GM12878 (cell line): ENCODE data around the gene TTLL3. TPM values are rescaled to one million over a fixed set of nuclear protein-coding genes. Genes with fewer than 3 reads are reported as not detected.

Experiments
- ATAC-seq: fragments of 200-7000 bp; cut with Tn5 transposase; 3 replicates; pipeline ENCODE4 v1.9.1; 2020; ENCODE audit warnings: mild to moderate bottlenecking, moderate library complexity
- BruUV-seq: library from RNA; stranded (reverse); fragments of 400-500 nt; replicated peaks from 2 replicates; lab custom pipeline; 2021; lab: Mats Ljungman, UMichigan
- CTCF ChIA-PET: fragments of 300-600 bp; sonication (Branson Sonifier 250); formaldehyde crosslinking; extraction: SDS; loops from one replicate; lab custom pipeline; 2021; ENCODE audit warnings: inconsistent platforms; lab: Yijun Ruan, JAX
- POLR2A ChIA-PET: fragments of 350-600 bp; formaldehyde crosslinking; extraction: SDS; loops from one replicate; lab custom pipeline; 2021; ENCODE audit warnings: inconsistent platforms; lab: Charles Lee
- RAD21 ChIA-PET: fragments of 300-600 bp; sonication (Branson Sonifier 250); formaldehyde crosslinking; loops from one replicate; lab custom pipeline; 2023; ENCODE audit warnings: antibody characterized with exemption; ENCODE audit not compliant: unreplicated experiment; lab: Charles Lee
- SMC1A ChIA-PET: fragments of 300-600 bp; sonication (Branson Sonifier 250); formaldehyde crosslinking; loops from one replicate; lab custom pipeline; 2023; ENCODE audit not compliant: unreplicated experiment, uncharacterized antibody; lab: Charles Lee
- DNase-seq: peaks from one replicate; pipeline ENCODE4 v3.0.0-alpha.2; 2011; ENCODE audit warnings: low read depth, low spot score
- FAIRE-seq: peaks from 3 replicates; lab custom pipeline; 2011; peaks lifted over from hg19 to GRCh38; lab: Jason Lieb, UNC
- H2AFZ ChIP-seq: 2 replicates; pipeline ENCODE4 v1.6.0; 2011; ENCODE audit warnings: low read depth, low read length, control low read depth; ENCODE audit not compliant: control insufficient read depth
- H3K27ac ChIP-seq: 2 replicates; pipeline ENCODE4 v1.5.1; 2011; ENCODE audit warnings: control low read depth; ENCODE audit not compliant: control insufficient read depth, insufficient read depth
- H3K27me3 ChIP-seq, 2 experiments: replicated peaks in 1 of 2; 2 replicates each; pipeline versions ENCODE4 v1.6.0 to v1.6.1; 2011; ENCODE audit warnings: low read length in 1 of 2; ENCODE audit not compliant: control insufficient read depth in 2 of 2, insufficient read depth in 2 of 2
- H3K36me3 ChIP-seq, 2 experiments: 2 replicates each; pipeline ENCODE4 v1.5.1; 2011; ENCODE audit warnings: low read length in 1 of 2; ENCODE audit not compliant: control insufficient read depth in 2 of 2, insufficient read depth in 2 of 2
- H3K4me1 ChIP-seq: 2 replicates; pipeline ENCODE4 v1.6.1; 2011; ENCODE audit warnings: mild to moderate bottlenecking, low read length, moderate library complexity, mixed read lengths; ENCODE audit not compliant: control insufficient read depth, insufficient read depth
- H3K4me2 ChIP-seq: 2 replicates; pipeline ENCODE4 v1.6.0; 2011; ENCODE audit warnings: control low read depth; ENCODE audit not compliant: control insufficient read depth, insufficient read depth
- H3K4me3 ChIP-seq: fragments of 200-600 bp; sonication (generic); 2 replicates; pipeline ENCODE4 v1.5.1; 2016
- H3K79me2 ChIP-seq: 2 replicates; pipeline ENCODE4 v1.6.0; 2011; ENCODE audit warnings: low read length; ENCODE audit not compliant: control insufficient read depth, insufficient read depth
- H3K9ac ChIP-seq: 2 replicates; pipeline ENCODE4 v1.8.0; 2011; ENCODE audit warnings: low read length, control low read depth, mixed read lengths; ENCODE audit not compliant: control insufficient read depth, insufficient read depth
- H3K9me3 ChIP-seq: replicated peaks from 3 replicates; pipeline ENCODE4 v1.5.1; 2011; ENCODE audit warnings: mild to moderate bottlenecking, low read length; ENCODE audit not compliant: control insufficient read depth, insufficient read depth
- H4K20me1 ChIP-seq: 2 replicates; pipeline ENCODE4 v1.6.0; 2011; ENCODE audit not compliant: control insufficient read depth, insufficient read depth
- CEBPZ ChIP-seq: fragments of 150-350 bp; IDR thresholded peaks from 2 replicates; pipeline ENCODE4 v1.6.1; 2016; ENCODE audit warnings: low read depth, low read length
- CUX1 ChIP-seq: IDR thresholded peaks from 2 replicates; pipeline ENCODE4 v1.6.1; 2012; ENCODE audit warnings: improper control_type of control experiment, low read depth, low read length; ENCODE audit not compliant: insufficient replicate concordance
- GATAD2B ChIP-seq: fragments of 450-650 bp; conservative IDR thresholded peaks from 2 replicates; pipeline ENCODE4 v1.6.1; 2017; ENCODE audit warnings: low read depth, mild to moderate bottlenecking, moderate library complexity
- HDGF ChIP-seq: fragments of 450-650 bp; IDR thresholded peaks from 2 replicates; pipeline ENCODE4 v1.6.1; 2016; ENCODE audit warnings: antibody characterized with exemption
- PRDM15 ChIP-seq: fragments of 450-650 bp; formaldehyde crosslinking; IDR thresholded peaks from 2 replicates; pipeline ENCODE4 v1.4.0; 2020; ENCODE audit warnings: mild to moderate bottlenecking, moderate library complexity
- SUZ12 ChIP-seq: fragments of 200-600 bp; sonication (generic); IDR thresholded peaks from one replicate; pipeline ENCODE4 v1.6.1; 2018; ENCODE audit warnings: antibody characterized with exemption, mild to moderate bottlenecking; ENCODE audit not compliant: unreplicated experiment
- WRNIP1 ChIP-seq: IDR thresholded peaks from 2 replicates; pipeline ENCODE4 v1.6.1; 2011; ENCODE audit warnings: low read depth, low read length, improper control_type of control experiment, borderline replicate concordance
- YBX1 ChIP-seq: fragments of 450-650 bp; IDR thresholded peaks from 2 replicates; pipeline ENCODE4 v1.6.1; 2016; ENCODE audit warnings: antibody characterized with exemption
- WGBS: methylation state at CpG from one replicate; pipeline ENCODE4 v1.1.6; 2016; ENCODE audit warnings: low lambda C conversion rate; ENCODE audit not compliant: insufficient replicate concordance, insufficient coverage; ENCODE audit errors: missing lambda C conversion rate; 5-methylcytosine and 5-hydroxymethylcytosine counted together
- in situ Hi-C: fragments of 300-500 bp; cut with MboI; formaldehyde crosslinking; loops from 9 replicates; pipeline ENCODE4 v1.14.3; 2018; ENCODE audit warnings: mixed read lengths
- intact Hi-C: fragments of 100-400 bp; cut with micrococcal nuclease; formaldehyde crosslinking; loops from one replicate; pipeline ENCODE4 v1.14.2; 2022; ENCODE audit not compliant: unreplicated experiment
- polyA plus RNA-seq, 11 experiments: library from polyadenylated mRNA; depleted of rRNA in 4 of 11; unstranded in 6 of 11; stranded (reverse) in 5 of 11; fragments of >200 nt; fragmentation: Nextera tagmentation in 4 of 11; fragmentation: Illumina TruSeq in 1 of 11; extraction: Ambion mirVana in 4 of 11; extraction: Trizol in 1 of 11; gene quantifications; 1 replicate in 1 of 11; 2 replicates in 10 of 11; pipeline versions ENCODE4 v1.2.1 to v1.2.3, GENCODE V29; 2011 to 2016; ENCODE audit warnings: inconsistent platforms in 2 of 11, missing spikeins in 2 of 11, low read depth in 1 of 11
- total RNA-seq, 4 experiments: library from RNA; depleted of rRNA in 3 of 4; stranded (reverse); fragments of >200 nt in 3 of 4; fragmentation: Illumina TruSeq in 1 of 4; extraction: Trizol in 1 of 4; gene quantifications; 2 replicates each; pipeline versions ENCODE4 v1.2.1 to v1.2.3, GENCODE V29; 2013 to 2021

The TTLL3 gene
- total and polyA plus RNA-seq, 10 of the 15 experiments (the other 5 are each of a cell fraction or from before 2014, with no cell fraction given), result 4.2 to 51.3 (median 18.9) TPM

GRCh38 chr3:9776896-9777693, 33.0 kb upstream of the TTLL3 start:
- in situ Hi-C loops (no loop called here), intact Hi-C loops (no loop called here)
- FAIRE-seq (no peak), ATAC-seq (no peak), DNase-seq (no peak)
- no peak overlapping the region for H2AFZ ChIP-seq
- ChIA-PET RAD21 (no interaction called here), POLR2A (no interaction called here), SMC1A (interaction anchor here (1.5 kb wide), 1 partner anchor 49 kb away, joined by 3 read pairs; no protein-coding TSS in a partner anchor), CTCF (interaction anchor here (1.1 to 2.1 kb wide), 2 partner anchors 13 to 273 kb away, joined by 6 to 8 read pairs; no protein-coding TSS in a partner anchor)
- peaks cover 31% of the 10 kb centered on the region for H3K4me1 ChIP-seq
- H3K9ac ChIP-seq, result no peak overlapping the region
- H3K4me2 ChIP-seq, result no peak overlapping the region
- BruUV-seq, result no TSS peak
- H3K36me3 ChIP-seq, result 0 out of 4 replicates have a peak, but pooled peaks cover 0 to under 1% of the 10 kb centered on the region in 2 experiments
- no peaks in the 10 kb centered on the region for H3K79me2 ChIP-seq
- no peak overlapping the region for H3K4me3 ChIP-seq
- H3K27ac ChIP-seq, result no peak overlapping the region
- H4K20me1 ChIP-seq, result no peaks in the 10 kb centered on the region
- WGBS, result 52% methylated on average over 5 of the region's 5 CpGs
- TF ChIP-seq YBX1 (no peak), GATAD2B (no peak), HDGF (no peak), PRDM15 (CRISPR knock-in tag) (no peak), CEBPZ (no peak), SUZ12 (no peak), WRNIP1 (no peak), CUX1 (no peak)
- H3K27me3 ChIP-seq, result peaks cover 0 to 2% of the 10 kb centered on the region in 2 experiments; a peak in 2 of 4 replicates
- no peaks in the 10 kb centered on the region for H3K9me3 ChIP-seq
